Thoracic aorta (tissue), 2 donors: ENCODE data around the gene MRGPRF. TPM values are rescaled to one million over a fixed set of nuclear protein-coding genes. Genes with fewer than 3 reads are reported as not detected.

Experiments used
- ATAC-seq: fragments of 150-250 bp; one replicate; pipeline ENCODE4 v1.8.0; 2017; ENCODE audit warnings: low read depth; ENCODE audit not compliant: insufficient number of reproducible peaks, low FRiP score
- DNase-seq: peaks from one replicate; pipeline ENCODE4 v3.0.0-alpha.2; 2020; ENCODE audit warnings: low spot score
- H3K27ac ChIP-seq, 2 donors: fragments of 200-600 bp; sonication (generic); 1 replicate in 1 of 2; 2 replicates in 1 of 2; pipeline ENCODE4 v1.5.1; 2016; ENCODE audit warnings: mild to moderate bottlenecking in 2 of 2, moderate library complexity in 2 of 2
- H3K27me3 ChIP-seq: fragments of 200-600 bp; sonication (generic); replicated peaks from 2 replicates; pipeline ENCODE4 v1.6.0; 2016; ENCODE audit warnings: mild to moderate bottlenecking; ENCODE audit not compliant: insufficient read depth
- H3K36me3 ChIP-seq: fragments of 200-600 bp; sonication (generic); one replicate; pipeline ENCODE4 v1.5.1; 2016
- H3K4me1 ChIP-seq, 2 donors: fragments of 200-600 bp; sonication (generic); 1 replicate in 1 of 2; 2 replicates in 1 of 2; pipeline versions ENCODE4 v1.5.1 to v1.6.0; 2016; ENCODE audit warnings: low read depth in 2 of 2, mild to moderate bottlenecking in 1 of 2; ENCODE audit not compliant: control insufficient read depth in 1 of 2
- H3K4me3 ChIP-seq: fragments of 200-600 bp; sonication (generic); 2 replicates; pipeline ENCODE4 v1.5.1; 2016; ENCODE audit warnings: mild to moderate bottlenecking
- H3K9me3 ChIP-seq: fragments of 200-600 bp; sonication (generic); 2 replicates; pipeline ENCODE4 v1.5.1; 2016
- CTCF ChIP-seq: fragments of 200-600 bp; sonication (generic); IDR thresholded peaks from one replicate; pipeline ENCODE4 v1.5.1; 2019; ENCODE audit warnings: antibody characterized with exemption
- total RNA-seq, 2 donors: library from RNA; depleted of rRNA; stranded (reverse); fragments of >200 nt; gene quantifications; one replicate each; pipeline versions ENCODE4 v1.1.0 to v1.2.3, GENCODE V29; 2016

MRGPRF gene
- total RNA-seq, 2 donors from 2014 or later: 67.5 to 171 TPM

- TF ChIP-seq CTCF: no peak
- DNase-seq (no peak), ATAC-seq (no peak)
- no peak overlapping the region for H3K4me3 ChIP-seq
- H3K27me3 ChIP-seq: peaks cover 5% of the 10 kb centered on the region
- no peak overlapping the region for H3K27ac ChIP-seq
- no peaks in the 10 kb centered on the region for H3K36me3 ChIP-seq
- peaks cover 0 to 23% of the 10 kb centered on the region in 2 donors for H3K4me1 ChIP-seq
- no peaks in the 10 kb centered on the region for H3K9me3 ChIP-seq
These were observed 42.0 kb downstream of the MRGPRF start for GRCh38 chr11:68970921-68971636.

GRCh38 chr11:68969386-68969785 is 43.7 kb downstream of the MRGPRF start:
- no peaks in the 10 kb centered on the region for H3K9me3 ChIP-seq
- H3K4me1 ChIP-seq: peaks cover 0 to 9% of the 10 kb centered on the region in 2 donors
- no peaks in the 10 kb centered on the region for H3K36me3 ChIP-seq
- DNase-seq (no peak), ATAC-seq (no peak)
- H3K27ac ChIP-seq: no peak overlapping the region
- no peak for TF ChIP-seq CTCF
- H3K4me3 ChIP-seq: no peak overlapping the region
- H3K27me3 ChIP-seq: peaks cover 5% of the 10 kb centered on the region

- H3K4me1 ChIP-seq: peaks cover 0 to 7% of the 10 kb centered on the region in 2 donors
- no peak overlapping the region for H3K27ac ChIP-seq
- H3K9me3 ChIP-seq: no peaks in the 10 kb centered on the region
- peaks cover 5% of the 10 kb centered on the region for H3K27me3 ChIP-seq
- no peak for DNase-seq
- TF ChIP-seq CTCF: no peak
- no peaks in the 10 kb centered on the region for H3K36me3 ChIP-seq
- ATAC-seq: no peak
- H3K4me3 ChIP-seq: no peak overlapping the region
These were observed 44.5 kb downstream of the MRGPRF start for GRCh38 chr11:68968306-68969250.

DNA sequence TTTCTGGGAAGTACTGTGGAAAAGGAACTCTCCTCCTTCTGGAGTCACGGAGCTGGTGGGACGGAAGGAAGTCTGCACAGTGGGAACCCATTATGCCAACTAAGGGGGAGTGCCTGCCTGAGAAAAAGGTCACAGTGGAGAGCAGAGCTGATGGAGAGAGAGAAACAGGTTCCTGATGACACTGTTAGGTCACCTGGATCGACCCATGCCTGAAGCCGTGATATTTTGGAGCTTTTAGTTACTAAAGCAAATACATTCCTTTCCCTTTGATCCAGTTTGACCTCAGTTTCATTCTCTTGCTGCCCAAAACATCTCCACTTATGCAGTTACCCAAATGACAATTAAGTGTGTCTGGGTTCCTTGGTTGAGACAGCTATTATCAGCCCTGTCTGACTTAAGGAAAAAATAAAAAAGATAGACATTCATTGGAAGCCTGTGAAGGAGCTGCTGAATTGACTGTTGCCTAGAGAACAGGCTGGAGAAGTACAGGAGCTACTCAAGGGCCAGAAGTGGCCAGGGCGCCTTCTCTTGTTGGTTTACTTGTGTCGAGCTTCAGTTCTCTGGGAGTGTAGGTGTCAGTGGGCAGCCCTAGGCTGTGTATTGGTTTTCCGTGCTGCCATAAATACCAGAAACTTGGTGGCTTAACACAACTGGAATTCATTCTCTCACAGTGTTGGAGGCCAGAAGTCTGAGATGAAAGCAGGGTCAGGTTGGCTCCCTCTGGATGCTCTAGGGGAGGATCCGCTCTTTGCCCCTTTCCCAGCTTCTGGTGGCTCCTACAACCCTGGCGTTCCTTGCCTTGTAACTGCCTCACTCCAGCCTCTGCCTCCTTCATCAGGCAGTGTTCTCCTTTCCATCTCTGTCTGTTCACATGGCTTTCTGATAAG is 45.9 kb downstream of the MRGPRF start:
- no peak overlapping the region for H3K27ac ChIP-seq
- ATAC-seq (no peak), DNase-seq (no peak)
- no peaks in the 10 kb centered on the region for H3K4me1 ChIP-seq
- peaks cover 5% of the 10 kb centered on the region for H3K27me3 ChIP-seq
- no peak overlapping the region for H3K4me3 ChIP-seq
- no peaks in the 10 kb centered on the region for H3K9me3 ChIP-seq
- H3K36me3 ChIP-seq: no peaks in the 10 kb centered on the region
- TF ChIP-seq CTCF: no peak
